ENCODE results near the gene PPP1R9B.

The PPP1R9B gene

DNA sequence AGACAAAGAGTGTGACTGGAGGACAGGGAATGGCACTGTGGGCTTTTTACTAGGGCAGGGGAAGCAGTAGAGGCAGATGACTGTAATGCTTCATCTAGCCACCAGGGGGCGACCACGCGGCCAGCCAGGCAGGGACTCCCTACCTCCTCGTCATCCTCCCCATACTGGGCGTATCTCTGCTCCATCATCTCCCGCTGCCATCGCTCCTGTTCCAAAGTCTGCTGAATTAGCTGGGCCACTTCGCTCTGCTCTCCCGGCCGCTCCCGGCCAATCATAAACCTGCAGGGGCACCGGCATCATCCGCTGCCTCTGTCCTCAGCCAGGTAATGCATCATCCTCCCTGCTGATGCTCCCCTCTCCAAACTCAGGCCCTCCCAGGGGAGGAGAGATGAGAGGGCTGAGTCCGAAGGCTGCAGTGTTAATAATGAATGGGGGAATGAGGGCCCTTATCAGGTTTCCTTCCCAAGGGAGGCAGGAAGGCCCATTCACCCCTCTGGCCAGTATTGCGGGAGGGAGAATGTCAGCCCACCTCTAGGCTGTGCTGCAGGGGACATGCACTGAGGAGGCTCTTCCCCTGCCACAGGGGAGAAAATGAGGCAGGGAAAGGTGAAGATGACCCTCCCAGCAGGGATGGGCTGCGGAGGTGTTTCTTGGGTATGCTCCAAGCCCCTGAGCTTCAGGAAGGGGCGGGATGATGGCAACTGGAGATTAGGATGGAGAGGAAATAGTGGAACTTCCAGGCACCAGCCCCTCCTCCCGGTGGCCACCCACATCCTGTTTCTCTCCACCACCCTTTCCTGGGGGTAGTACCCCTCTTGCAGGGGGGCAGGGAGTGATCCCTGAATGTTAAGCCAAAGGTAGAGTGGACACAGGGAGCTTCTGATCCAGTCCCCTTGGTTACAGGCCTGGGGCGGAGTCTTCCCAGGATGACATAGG, 10.3 kb downstream of the PPP1R9B start:
- DNase-seq, result peak; percentile 71

DNA sequence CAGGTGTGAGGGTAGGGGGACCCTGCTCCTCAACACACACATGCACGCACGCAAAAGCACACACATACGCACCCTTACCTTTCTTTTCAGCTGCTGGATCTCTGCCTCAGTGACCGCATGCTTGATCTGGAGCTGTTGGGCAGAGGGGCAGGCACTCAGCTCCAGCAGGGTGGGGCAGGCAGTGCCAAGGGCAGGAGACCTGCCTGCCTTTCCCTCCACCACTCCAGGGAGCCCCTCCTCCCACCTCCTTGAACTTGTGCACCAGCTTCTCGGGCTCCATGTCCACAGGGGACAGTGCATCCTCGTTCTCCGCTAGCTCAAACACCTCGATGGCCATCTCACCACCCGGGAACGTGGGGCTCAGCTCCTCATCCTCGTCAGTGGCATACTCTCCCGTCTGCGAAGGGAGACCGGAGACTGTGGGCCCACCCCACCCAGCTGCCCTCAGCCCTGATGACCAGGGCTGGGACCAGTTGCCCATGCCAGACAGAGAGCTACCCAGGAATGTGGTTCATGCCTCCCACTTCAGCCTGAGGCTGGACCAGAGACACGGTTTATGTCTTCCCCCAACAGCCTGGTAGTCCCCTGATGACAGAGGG, 11.2 kb downstream of the PPP1R9B start:
- no peak for DNase-seq

DNA sequence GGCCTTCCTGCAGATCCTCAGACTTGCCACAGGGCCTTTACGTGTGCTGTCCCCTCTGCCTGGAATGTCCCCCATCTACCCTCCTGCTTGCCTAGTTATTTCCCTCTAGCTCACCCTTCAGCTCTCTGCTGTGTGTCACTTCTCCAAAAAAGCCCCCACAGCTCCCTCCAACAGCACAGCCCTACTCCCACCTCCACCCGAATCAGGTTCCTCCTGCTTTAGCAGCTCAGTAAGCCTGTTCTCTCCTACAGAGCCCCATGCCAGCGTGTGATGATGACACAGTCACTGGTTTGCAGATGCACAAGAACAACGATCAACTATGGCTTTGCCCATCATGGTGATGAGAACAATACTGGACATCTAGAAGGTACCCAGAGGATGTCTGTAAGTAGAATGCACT, 13.4 kb downstream of the PPP1R9B start:
- DNase-seq, result no peak

DNA sequence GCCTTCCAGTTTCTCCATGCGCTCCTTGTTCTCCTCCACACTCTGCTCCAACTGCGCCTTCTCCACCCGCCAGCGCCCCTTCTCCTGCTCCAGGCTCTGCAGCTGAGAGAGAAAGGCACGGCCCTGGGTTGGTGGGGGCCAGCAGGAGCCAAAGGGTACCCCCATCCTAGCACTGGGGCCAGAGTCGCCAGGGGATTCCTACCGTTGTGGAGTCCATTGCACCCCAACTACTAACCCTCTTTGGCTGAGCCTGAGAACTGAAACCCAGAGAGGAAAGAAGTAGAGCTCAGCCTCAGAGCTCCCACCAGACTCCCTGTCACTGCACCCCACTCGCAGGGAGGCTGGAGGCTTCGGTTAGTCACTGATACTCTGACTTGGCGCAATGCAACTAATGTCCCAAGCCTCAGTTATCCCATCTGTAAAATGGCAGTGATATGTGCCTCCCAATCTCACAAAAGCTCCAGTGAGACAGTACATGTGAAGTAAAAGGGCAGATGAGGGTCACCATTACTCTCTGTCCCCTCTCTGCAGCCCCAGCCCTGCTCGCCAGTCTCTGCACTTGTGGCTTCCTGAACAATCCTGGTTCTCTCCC, 14.3 kb downstream of the PPP1R9B start:
- DNase-seq, result no peak

DNA sequence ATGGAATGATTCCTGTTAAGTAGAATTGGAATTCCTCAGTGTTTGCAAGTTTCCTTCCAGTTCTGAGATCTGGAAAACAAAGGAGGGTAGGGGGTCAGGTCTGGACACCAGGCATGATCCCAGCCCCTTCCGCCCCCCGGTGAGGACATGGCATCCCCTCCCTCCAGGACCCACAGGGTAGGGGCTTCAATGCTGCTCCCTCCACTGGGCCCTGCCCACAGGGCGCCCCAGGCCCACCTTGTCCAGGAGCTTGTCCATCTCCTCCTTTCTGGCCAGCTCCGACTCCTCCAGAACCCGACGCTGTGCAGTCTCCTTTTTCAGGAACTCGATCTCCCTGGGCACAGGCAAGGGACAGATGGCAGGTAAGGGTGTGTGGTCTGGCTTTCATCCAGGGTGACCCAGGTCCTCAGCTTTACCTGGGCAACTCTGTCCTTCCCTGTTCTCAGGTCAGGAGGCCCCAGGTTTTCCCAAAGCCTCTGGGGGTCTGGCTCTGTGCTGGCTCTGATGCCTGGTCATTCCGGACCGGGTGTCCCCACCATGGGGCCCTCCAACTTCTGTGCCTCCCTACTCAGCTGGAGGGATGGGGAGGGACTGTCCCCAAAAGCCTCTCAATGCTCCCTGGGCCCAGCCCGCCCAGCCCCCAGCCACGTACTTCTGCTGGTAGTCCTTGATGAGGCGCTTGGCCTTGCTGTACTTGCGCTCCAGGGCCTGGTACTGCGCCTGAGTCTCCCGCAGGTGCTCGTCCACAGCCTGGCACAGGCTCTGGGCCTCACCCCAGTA, 15.0 kb downstream of the PPP1R9B start:
- no peak for DNase-seq

DNA sequence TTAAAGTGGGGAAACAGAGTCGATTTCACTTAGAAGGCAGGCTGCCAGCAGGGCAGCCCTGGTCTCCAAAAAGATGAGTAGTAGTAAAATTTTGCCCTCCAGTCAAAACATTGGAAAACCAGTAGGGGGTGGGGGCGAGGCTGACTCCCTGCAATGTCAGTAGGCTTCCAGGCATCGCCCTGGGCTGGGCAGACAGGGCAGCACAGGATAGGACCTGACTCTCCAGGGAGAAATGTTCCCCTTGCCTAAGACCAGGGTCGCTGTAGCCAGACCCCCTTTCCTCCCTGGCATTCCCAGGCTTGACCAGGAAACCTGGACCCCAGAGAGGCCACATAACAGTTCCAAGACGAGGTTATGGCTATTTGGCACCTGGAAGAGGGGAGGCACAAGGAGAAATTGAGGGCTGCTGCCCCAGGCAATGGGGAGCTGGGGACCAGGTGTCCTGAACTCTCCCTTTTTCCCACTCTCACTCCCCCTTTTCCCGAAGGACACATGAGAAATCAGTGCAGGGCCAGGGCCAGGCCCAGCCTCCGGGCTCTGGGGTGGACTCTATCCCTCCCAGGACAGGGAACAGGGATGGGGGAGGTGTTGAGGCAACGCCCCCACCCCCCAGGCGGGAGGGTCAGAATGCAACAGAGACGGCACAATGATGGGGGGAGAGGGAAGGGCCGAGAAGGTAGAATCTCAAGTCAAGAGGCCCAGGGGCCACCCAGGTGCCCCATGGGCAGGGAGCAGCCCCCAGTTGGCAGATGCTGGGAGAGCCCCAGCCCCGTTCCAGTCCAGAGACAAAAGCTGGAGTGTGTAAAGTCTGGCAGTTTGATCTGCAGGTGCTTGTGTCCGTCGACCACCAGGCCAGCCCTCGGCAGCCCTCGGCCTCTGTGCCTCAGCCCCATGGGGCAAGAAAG, 16.0 kb downstream of the PPP1R9B start:
- no peak for DNase-seq

DNA sequence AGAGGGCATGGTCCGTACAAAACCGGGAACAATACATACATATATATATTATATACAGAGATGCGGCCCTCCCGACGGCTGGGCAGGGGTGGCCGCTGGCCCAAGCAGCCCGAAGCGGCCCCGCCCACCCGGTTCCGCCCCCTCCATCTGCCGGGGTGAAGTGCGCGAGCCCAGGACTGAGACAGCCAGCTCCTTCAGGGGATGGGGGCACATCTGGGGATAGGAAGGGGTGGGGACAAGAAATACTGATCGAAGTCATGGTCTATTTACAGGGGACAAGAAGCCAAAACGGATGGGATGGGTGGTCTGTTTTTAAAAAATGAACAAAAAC, 16.7 kb downstream of the PPP1R9B start:
- no peak for DNase-seq

DNA sequence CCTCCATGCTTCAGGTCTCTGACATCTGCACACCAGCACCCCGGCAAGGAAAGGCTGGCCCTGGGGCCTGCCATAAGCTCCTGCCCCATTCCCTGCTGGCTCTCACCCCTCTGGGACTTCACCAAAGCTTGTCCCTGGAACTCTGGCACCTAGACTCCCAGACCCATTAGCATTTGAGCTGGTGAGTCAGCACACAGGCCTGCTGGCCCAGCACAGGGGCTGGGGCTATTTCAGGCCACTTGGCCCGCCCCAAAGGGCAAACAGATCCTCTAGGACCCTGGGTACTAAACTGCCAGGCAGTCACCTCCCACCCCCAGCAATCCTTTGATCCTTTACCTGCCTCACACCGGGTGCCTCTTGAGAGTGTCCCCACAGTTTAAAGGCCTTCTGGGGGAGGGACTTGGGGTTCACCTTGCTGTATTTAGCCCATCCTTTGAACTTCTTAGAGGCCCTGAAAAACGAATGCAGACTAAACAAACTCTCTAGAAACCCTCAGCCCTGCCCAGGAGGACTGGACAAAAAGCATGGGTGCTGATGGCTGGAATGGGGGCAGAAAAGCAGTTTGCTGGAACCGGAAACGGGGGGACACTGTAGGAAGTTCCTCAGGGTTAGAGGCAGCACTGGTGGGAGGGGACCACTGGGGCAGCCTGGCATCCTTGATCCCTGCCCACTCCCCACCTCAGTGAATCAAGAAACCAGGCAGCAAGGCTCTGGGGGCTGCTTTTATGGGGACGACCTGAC, 17.3 kb downstream of the PPP1R9B start:
- DNase-seq, result no peak

DNA sequence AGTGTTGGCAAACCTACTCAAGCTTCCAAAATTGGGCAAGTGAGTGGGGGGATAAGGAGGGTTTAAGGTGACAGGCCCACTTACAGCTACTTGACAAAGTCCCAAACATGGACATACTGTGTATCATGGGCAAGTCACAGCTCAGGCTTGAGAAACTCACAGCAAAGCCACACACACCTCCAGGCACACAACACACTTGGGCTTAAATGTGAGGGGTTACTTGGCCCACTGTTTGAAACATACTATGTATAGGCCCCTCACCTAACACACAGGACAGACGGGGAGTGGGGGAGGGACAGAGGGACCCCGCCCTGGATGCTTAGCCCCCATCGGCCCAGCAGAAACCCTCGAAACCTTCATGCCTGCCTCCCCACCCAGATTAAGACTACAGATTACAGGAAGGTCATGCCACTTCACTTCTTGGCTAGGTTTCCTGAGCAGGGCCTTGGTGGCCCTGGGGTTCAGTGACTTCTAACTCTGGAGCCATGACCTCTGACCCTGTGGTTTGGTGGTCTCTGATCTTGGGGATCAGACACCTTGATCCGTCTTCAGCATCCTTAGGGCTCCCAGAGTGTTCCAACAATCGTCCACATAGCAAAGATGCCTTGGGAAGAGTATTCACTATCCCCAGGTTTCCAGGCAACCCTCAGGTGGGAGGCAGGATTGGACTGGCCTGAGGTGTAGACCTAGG, 18.2 kb downstream of the PPP1R9B start:
- DNase-seq, result no peak

DNA sequence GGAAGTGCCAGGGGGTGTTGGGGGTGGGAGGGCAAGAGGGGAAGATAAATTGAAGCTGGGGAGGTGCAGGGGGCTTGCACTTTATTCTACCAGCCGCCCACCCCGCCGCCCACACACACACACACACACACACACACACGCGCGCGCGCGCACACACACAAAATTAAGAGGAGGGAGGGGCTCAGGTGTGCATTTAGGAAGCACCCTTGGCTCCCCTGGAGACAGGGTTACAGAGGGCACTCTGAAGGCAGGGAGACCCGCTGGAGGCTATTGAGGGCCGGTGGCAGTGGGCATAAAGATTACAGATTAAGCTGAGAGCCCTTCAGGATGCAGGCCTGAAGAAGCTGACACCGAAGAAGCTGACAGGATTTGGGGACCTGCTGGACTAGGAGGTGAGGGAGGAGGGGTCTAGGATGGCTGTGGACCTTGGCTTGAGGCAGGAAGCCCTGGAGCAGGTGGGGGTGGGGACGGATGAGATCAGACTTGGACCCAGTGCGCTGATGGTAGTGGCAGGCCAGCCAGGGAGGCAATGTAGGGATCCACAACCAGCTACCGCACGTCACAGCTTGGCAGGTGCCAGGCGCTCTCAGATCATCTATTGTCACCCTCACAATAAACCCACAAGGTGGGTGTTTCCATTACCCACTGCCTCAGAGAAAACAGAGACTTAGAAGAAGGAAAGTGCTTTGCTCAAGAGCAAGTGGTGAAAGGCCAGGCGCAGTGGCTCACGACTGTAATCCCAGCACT, 19.7 kb downstream of the PPP1R9B start:
- no peak for DNase-seq

DNA sequence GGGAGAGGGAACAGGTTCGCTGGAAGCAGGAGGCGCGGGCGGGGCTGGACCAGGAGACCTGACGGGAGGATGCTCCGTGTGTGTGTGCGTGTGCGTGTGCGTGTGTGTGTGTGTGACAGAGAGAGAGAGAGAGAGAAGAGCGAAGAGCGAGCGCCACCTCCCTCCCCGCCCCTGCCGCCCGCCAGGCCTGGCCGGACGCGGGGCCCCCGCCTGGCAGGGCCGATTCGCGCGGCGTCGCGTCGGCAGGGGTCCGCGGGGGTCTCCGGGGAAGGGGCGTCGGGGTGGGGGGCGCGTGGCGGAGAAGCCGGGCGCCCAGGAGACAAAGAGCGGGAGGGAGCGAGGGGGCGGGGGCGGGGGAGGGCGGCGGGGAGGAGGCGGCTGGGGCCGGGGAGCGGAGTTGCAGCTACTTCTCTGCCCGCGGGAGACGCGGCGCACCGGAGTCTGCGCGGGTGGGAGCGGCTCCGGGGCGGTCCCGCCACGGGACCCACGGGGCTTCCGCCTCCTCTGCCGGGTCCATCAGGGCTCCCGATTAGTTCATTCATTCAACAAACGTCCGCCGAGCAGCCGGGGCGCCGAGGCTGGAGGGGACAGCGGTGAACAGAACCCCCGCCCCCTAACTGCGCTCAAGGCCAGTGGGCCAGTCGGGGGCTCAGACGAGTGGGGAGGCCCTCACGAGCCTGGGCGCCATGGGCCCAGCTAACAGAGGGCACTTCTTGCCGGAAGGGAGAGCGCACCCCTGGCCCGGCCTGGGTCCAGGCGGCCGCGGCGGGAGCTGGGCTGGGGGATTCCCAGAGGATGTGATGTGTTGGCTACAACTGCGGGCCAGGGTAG, 20.5 kb downstream of the PPP1R9B start, which contains the start of gene SAMD14:
TSS of gene SAMD14 (minus strand) at position 433 of the 831 bp plus-strand sequence. CDS start 5,201 bp downstream, outside the sequence.
- DNase-seq, result peak; percentile 17

DNA sequence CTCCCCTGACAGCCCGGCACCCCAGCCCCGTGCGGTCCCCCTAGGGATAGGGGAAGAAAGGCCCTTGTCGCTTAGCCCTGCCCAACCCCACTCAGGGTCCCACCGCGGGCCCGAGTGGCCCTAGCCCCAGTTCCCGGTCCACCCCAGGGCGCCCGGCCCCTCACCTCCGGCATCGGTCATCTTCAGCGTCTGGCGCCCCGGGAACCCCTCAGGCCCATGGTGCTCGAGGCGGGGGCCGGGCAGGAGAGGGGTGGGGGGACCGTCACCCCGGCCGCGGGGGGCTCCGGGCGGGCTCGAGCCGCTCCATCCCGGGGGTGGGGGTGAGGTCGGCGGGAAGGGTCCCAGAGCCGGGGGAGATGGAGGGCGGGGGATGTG, 21.1 kb downstream of the PPP1R9B start:
- no peak for DNase-seq

DNA sequence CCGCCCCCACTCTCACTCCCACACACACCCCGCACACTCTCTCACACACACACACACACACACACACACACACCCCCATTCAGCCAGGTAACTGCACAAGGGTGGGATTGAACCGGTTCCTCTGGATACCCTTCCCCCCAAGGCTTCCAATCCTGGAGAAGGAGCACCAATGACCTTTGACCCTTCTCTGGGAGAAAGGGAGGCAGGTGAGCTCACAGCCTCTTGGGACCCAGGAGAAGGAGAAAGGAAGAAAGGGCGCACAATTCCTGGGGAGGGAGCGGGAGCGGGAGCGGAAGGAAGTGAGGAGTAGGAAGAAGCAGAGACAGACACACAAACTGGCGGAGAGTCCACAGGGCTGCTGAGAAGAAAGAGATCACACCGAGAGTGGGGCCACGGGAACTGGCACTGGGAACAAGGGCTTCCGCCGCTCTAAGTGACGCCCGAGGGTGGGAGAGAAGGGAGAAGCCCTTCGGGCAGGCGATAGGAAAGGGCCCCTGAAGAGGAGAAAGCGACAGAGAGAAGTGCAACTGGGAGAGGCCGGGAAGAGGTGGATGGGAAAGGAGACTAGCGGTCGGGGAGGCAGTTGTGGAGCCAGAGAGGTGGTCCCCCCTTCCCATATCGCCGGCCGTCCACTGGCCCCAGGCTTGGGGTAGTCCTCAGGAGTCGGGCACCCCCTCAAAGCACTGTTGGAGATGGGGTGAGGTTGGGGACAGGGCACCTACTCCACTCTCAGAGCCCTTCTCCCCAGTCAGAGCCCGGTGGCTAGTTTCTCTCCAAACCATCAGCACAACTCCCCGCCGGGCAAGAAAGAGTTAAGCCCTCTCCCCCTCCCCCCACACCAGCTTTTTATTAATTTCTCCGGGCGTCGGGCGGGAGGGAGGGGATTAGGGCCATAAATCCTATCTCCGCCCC, 21.8 kb downstream of the PPP1R9B start:
- DNase-seq, result no peak

DNA sequence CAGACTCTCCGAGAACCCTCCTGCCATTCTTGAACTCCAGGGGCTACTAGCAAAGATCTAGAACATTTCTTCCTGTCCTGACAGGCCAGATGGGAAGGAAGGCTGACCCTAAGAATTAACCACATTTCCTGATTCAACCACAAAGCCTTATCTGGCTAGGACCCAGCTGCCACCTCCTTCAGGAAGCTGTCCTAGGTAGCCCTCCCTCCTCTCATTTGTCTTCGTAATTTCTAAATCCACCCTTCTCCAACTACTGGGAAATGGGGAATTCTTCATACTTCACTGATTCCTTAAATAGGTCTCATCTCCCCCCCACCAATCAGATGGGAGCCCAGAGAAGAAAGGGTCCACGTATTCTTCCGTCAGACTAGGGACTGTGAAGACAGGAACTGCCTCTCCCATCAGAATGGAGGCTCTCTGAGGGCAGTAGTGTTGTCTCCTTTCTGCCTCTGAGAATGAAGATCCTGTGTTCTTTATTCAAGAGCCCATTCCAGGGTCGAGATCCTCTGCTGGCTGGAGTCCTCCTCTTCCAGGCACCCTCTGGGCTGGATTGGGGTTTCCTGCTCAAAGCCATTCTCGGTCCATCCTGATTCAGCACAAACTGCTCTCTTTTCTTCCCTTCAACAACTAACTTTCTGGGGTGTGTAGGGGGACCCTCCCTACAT, 22.6 kb downstream of the PPP1R9B start:
- no peak for DNase-seq

DNA sequence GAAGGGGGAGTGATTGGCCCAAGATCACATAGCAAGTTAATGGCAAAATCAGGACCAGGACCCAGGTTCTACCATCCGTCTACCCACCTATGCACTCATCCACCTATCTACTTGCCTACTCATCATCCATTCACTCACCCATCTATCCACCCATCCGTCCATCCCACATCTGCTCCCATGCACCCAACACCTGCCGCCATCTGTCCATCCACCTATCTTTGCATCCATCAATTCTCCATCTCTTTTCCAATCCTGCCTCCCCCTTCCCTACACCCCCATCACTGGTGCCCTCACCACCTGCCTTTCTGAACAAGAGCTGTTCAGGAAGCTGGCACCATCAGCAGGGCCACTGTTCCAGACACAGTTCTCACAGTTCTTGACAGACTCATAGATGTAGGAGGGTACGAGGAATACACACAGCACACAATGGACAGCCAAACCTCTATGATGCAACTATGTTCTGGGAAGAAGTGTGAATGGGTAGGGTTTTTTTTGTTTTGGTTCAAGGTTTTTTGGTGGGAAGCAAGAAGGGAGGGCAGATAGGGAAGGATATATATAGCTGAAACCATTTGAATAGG, 25.0 kb downstream of the PPP1R9B start:
- DNase-seq, result no peak

DNA sequence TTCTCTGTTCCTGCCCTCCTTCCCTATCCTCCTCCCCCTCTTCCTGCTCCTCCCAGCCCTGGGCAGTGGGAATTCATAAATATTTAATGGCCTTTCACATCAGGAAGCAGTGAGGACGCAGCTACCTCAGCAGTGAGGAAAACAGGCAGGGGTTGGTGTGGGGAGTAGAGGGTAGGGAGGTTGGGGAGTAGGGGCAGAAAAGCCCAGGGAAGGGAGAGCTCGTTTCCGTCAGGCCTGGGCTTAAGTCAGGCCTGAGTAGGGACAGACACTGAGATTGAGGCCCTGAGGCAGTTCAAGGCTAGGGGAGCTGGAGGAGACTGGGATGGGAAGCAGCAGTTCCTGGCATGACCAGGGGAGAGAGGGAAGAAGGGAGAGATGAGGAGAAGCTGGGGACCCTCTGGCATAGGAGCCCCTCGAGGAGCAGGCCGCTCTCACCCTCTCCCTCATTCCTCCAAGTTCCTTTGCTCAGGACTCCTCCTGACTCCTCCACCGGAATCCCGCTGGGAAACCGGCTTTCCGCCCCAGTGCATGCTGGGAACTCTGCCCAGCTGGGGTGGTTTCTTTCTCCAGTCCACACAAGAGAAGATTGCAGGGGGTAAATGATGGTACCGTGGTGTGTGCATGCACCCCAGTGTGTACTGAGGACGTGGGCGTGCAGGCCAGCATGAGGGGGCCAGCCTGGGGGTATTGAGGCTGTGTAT, 26.7 kb downstream of the PPP1R9B start:
- DNase-seq, result no peak
